Testis (tissue), 3 donors: Measurements from ENCODE around the gene MBP. TPM values are rescaled to one million over a fixed set of nuclear protein-coding genes. Genes with fewer than 3 reads are reported as not detected.
A peak's percentile ranks its signal among the peaks of the same experiment; 100 is the strongest.

ENCODE experiments used
- DNase-seq: peaks from one replicate; pipeline ENCODE4 v3.0.0-alpha.2; 2019
- H3K27ac ChIP-seq, 2 donors: fragments of 200-600 bp; sonication (generic); one replicate each; pipeline ENCODE4 v1.5.1; 2019
- H3K27me3 ChIP-seq: fragments of 200-600 bp; sonication (generic); one replicate; pipeline ENCODE4 v1.5.1; 2019
- H3K36me3 ChIP-seq: fragments of 200-600 bp; sonication (generic); one replicate; pipeline ENCODE4 v1.5.1; 2017; ENCODE audit warnings: low read depth; ENCODE audit errors: missing control alignments
- H3K4me1 ChIP-seq: fragments of 200-600 bp; sonication (generic); one replicate; pipeline ENCODE4 v1.5.1; 2019
- H3K4me3 ChIP-seq, 2 donors: fragments of 200-600 bp; sonication (generic); one replicate each; pipeline ENCODE4 v1.5.1; 2017 to 2019
- H3K9me3 ChIP-seq: fragments of 200-600 bp; sonication (generic); one replicate; pipeline ENCODE4 v1.5.1; 2017
- CTCF ChIP-seq, 3 experiments: fragments of 450-650 bp in 2 of 3; fragments of 200-600 bp in 1 of 3; sonication (generic) in 1 of 3; IDR thresholded peaks; one replicate each; pipeline ENCODE4 v1.5.1; 2016 to 2019; ENCODE audit warnings: antibody characterized with exemption in 3 of 3, mild to moderate bottlenecking in 2 of 3, moderate library complexity in 1 of 3
- POLR2A ChIP-seq: fragments of 450-650 bp; IDR thresholded peaks from one replicate; pipeline ENCODE4 v1.6.1; 2017; ENCODE audit warnings: antibody characterized with exemption, mild to moderate bottlenecking, moderate library complexity
- WGBS, 2 donors: methylation state at CpG; one replicate each; pipeline ENCODE4 v1.1.5; 2018; 5-methylcytosine and 5-hydroxymethylcytosine counted together
- intact Hi-C: fragments of 100-400 bp; cut with DNase I; formaldehyde crosslinking; loops from one replicate; pipeline ENCODE4 v1.15.1; 2023; ENCODE audit warnings: low total_unique reads
- polyA plus RNA-seq: library from polyadenylated mRNA; stranded (reverse); fragments of 350-450 nt; fragmentation: Illumina TruSeq; extraction: RNeasy Lipid Tissue Mini Kit (QIAGEN cat#74804); gene quantifications from one replicate; pipeline ENCODE4 v1.2.3, GENCODE V29; 2014; ENCODE audit warnings: low read depth, low replicate concordance; ENCODE audit not compliant: insufficient read depth
- total RNA-seq, 2 donors: library from RNA; depleted of rRNA; stranded (reverse); fragments of >200 nt; gene quantifications; one replicate each; pipeline ENCODE4 v1.2.3, GENCODE V29; 2016

Gene MBP
- total and polyA plus RNA-seq, 3 donors from 2014 or later: 15.4 to 20.3 (median 16.7) TPM

GRCh38 chr18:77005651-77006195 is 126.9 kb downstream of the MBP start:
- TF ChIP-seq POLR2A (no peak), CTCF (IDR thresholded peaks at IDR 0.05) (no peak)
- Histone ChIP-seq H3K4me3 (no peak overlapping the region), H3K4me1 (peaks cover 5% of the 10 kb centered on the region), H3K27ac (no peak overlapping the region), H3K9me3 (no peaks in the 10 kb centered on the region), H3K27me3 (no peaks in the 10 kb centered on the region), H3K36me3 (no peaks in the 10 kb centered on the region)
- peak; percentile 10 for DNase-seq
- intact Hi-C loops: loop anchor here (10.0 kb wide), 1 partner anchor 49 kb away; no protein-coding TSS in a partner anchor
- 83 to 88% methylated on average over 8 to 11 of the region's 11 CpGs for WGBS, 2 donors

- intact Hi-C loops: loop anchor here (5.0 to 10.0 kb wide), 2 partner anchors 50 to 208 kb away; no protein-coding TSS in a partner anchor
- WGBS, 2 donors: 81 to 83% methylated on average over 24 to 26 of the region's 26 CpGs
- H3K27me3 ChIP-seq: no peaks in the 10 kb centered on the region
- no peak overlapping the region for H3K4me3 ChIP-seq
- peaks cover 5% of the 10 kb centered on the region for H3K4me1 ChIP-seq
- no peaks in the 10 kb centered on the region for H3K36me3 ChIP-seq
- no peaks in the 10 kb centered on the region for H3K9me3 ChIP-seq
- TF ChIP-seq CTCF (IDR thresholded peaks at IDR 0.05) (no peak), POLR2A (no peak)
- no peak overlapping the region for H3K27ac ChIP-seq
- peak; percentile 13 for DNase-seq
These were observed 127.8 kb downstream of the MBP start for GRCh38 chr18:77004555-77005380.

- 86 to 92% methylated on average over 7 of the region's 7 CpGs for WGBS, 2 donors
- Histone ChIP-seq H3K27ac (no peak overlapping the region), H3K4me1 (peaks cover 5% of the 10 kb centered on the region), H3K27me3 (no peaks in the 10 kb centered on the region), H3K4me3 (no peak overlapping the region), H3K9me3 (no peaks in the 10 kb centered on the region), H3K36me3 (no peaks in the 10 kb centered on the region)
- no peak for DNase-seq
- intact Hi-C loops: loop anchor here (5.0 to 10.0 kb wide), 2 partner anchors 51 to 209 kb away; no protein-coding TSS in a partner anchor
- no peak for TF ChIP-seq POLR2A
- no peak for TF ChIP-seq CTCF (IDR thresholded peaks at IDR 0.05)
These were observed 129.3 kb downstream of the MBP start for GRCh38 chr18:77003316-77003715.

GRCh38 chr18:77002496-77002895 is 130.1 kb downstream of the MBP start:
- peaks cover 5% of the 10 kb centered on the region for H3K4me1 ChIP-seq
- no peak overlapping the region for H3K27ac ChIP-seq
- H3K4me3 ChIP-seq: no peak overlapping the region
- intact Hi-C loops: loop anchor here (5.0 to 10.0 kb wide), 2 partner anchors 52 to 210 kb away; no protein-coding TSS in a partner anchor
- H3K9me3 ChIP-seq: no peaks in the 10 kb centered on the region
- WGBS, 2 donors: 91 to 93% methylated on average over 10 of the region's 10 CpGs
- no peaks in the 10 kb centered on the region for H3K27me3 ChIP-seq
- no peaks in the 10 kb centered on the region for H3K36me3 ChIP-seq
- TF ChIP-seq POLR2A (no peak), CTCF (IDR thresholded peaks at IDR 0.05) (no peak)
- DNase-seq: no peak
